Skeletal muscle cell (primary cell): ENCODE measurements around the gene EIF5A2.
A peak's percentile ranks its signal among the peaks of the same experiment; 100 is the strongest.
"Not testable (repeated sequence)": the region's sequence is repeated elsewhere in the genome, so short reads cannot be mapped to it uniquely, and the experiment has no call there.

Experiments used
- DNase-seq: peaks from one replicate; pipeline ENCODE4 v3.0.0-alpha.2; 2010; ENCODE audit warnings: low read depth
- H3K4me3 ChIP-seq: 2 replicates; pipeline ENCODE4 v1.5.1; 2011; ENCODE audit warnings: low read depth, mild to moderate bottlenecking, control low read depth, low read length, moderate library complexity

The EIF5A2 gene

GRCh38 chr3:170908235-170909116, at the start of gene EIF5A2:
Gene EIF5A2, minus strand, starts transcription at chr3:170908637. Its CDS starts 831 bp downstream, at chr3:170907806.
- peak; percentile 71 for DNase-seq
- peak within 1 kb of the TSS; percentile 76 for H3K4me3 ChIP-seq

- no peak for DNase-seq
- no peak overlapping the region for H3K4me3 ChIP-seq
Measured at GRCh38 chr3:170956647-170957046, 48.2 kb upstream of the EIF5A2 start.

- H3K4me3 ChIP-seq, result no peak overlapping the region
- no peak for DNase-seq
Measured at GRCh38 chr3:170953736-170954135, 45.3 kb upstream of the EIF5A2 start.

- no peak overlapping the region for H3K4me3 ChIP-seq
- DNase-seq, result no peak
Measured at GRCh38 chr3:170953229-170953628, 44.8 kb upstream of the EIF5A2 start.

DNA sequence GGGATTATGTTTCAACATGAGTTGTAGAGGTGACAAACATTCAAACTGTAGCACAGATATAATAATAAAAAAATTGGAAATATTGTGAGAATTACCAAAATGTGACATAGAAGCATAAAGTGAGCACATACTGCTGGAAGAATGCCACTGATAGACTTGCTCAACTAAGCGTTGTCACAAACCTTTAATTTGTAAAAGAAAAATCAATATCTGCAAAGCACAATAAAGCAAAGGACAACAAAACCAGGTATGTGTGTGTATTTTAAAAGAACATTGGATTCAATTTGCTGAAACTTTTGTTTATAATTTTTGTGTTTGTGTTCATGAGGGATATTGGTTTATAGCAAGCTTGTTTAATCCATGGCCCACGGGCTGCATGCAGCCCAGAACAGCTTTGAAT, 40.8 kb upstream of the EIF5A2 start:
- no peak for DNase-seq
- H3K4me3 ChIP-seq, result no peak overlapping the region

DNA sequence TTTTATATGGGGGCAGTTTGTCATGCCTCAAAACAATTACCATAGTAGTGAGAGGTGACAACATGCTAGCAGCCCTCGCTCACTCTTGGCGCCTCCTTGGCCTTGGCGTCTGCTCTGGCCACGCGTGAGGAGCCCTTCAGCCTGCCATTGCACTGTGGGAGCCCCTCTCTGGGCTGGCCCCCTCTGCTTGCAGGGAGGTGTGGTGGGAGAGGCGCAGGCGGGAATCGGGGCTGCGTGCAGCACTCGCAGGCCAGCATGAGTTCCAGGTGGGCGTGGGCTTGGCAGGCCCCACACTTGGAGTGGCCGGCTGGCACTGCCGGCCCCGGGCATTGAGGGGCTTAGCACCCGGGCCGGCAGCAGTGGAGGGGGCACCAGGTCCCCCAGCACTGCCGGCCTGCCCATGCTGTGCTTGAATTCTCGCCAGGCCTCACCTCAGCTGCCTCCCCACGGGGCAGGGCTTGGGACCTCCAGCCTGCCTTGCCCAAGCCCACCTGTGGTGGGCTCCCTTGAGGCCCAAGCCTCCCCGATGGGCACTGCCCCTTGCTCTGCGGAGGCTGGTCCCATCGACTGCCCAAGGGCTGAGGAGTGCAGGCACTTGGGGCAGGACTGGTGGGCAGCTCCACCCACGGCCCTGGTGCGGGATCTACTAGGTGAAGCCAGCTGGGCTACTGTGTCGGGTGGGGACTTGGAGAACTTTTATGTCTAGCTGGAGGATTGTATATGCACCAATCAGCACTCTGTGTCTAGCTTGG, 38.8 kb upstream of the EIF5A2 start:
- DNase-seq, result no peak

DNA sequence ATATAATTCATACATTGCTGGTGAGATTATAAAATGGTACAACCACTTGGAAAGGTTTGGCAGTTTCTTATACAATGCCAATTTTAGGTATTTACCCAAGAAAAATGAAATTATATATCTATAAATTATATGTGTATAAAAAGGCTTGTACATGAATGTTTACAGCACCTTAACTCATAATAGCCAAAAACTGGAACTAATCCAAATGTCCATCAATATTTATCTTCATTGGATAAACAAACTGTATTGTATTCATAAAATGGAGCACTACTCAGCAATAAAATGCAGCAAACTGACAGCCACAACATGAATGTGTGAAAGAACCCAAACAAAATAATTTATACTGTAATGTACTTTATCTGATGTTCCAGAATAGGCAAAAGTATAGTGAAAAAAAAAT, 33.6 kb upstream of the EIF5A2 start:
- no peak overlapping the region for H3K4me3 ChIP-seq
- no peak for DNase-seq

More for the DNA sequence above, 38.8 kb upstream of the EIF5A2 start:
- no peak overlapping the region for H3K4me3 ChIP-seq

GRCh38 chr3:170941551-170941950, 33.1 kb upstream of the EIF5A2 start:
- DNase-seq, result no peak

DNA sequence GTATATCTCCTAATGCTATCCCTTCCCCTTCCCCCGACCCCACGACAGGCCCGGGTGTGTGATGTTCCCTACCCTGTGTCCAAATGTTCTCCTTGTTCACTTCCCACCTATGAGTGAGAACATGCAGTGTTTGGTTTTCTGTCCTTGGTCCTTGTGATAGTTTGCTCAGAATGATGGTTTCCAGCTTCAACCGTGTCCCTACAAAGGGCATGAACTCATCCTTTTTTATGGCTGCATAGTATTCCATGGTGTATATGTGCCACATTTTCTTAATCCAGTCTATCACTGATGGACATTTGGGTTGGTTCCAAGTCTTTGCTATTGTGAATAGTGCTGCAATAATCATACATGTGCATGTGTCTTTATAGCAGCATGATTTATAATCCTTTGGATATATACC, 24.6 kb upstream of the EIF5A2 start:
- DNase-seq, H3K4me3 ChIP-seq: not testable (repeated sequence)

More at GRCh38 chr3:170941551-170941950, 33.1 kb upstream of the EIF5A2 start:
- H3K4me3 ChIP-seq, result no peak overlapping the region

- not testable (repeated sequence) for DNase-seq, H3K4me3 ChIP-seq
Measured at GRCh38 chr3:170923553-170923952, 15.1 kb upstream of the EIF5A2 start.

DNA sequence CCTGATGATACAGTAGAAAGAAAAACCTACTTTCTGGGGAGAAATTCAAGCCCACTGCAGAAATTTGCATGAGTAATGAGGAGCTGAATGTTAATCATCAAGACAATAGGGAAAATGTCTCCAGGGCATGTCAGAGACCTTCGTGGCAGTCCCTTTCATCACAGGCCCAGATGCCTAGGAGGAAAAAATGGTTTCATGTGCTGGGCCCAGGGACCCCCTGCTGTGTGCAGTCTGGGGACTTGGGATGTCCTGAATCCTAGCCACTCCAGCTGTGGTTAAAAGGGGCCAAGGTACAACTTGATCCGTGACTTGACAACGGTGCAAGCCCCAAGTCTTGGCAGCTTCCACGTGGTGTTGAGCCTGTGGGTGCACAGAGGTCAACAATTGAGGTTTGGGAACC, 10.3 kb upstream of the EIF5A2 start:
- no peak for DNase-seq
- no peak overlapping the region for H3K4me3 ChIP-seq

DNA sequence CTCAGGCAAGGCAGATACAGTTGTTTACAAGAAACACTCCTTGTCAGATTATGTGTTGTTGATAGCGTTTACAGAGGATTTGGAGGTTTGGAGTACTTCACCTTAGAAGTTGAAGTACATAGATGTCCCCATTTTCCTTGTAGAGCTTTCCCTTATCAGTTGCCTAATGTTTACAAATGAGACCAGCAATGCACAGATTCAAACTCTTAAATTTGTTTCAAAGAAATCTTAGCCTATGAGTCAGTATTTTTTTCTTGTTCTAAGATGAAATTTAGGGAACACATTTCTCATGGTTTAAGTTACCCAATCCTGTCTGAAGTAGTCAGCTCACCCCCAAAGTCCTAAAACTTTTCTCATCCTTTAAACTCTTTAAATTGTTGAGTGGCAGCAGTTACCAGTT, 6.3 kb upstream of the EIF5A2 start:
- no peak for DNase-seq
- H3K4me3 ChIP-seq, result no peak overlapping the region

- no peak for DNase-seq
- no peak overlapping the region for H3K4me3 ChIP-seq
Measured at GRCh38 chr3:170914212-170914611, 5.8 kb upstream of the EIF5A2 start.

GRCh38 chr3:170911051-170911450, 2.6 kb upstream of the EIF5A2 start:
- H3K4me3 ChIP-seq, result no peak overlapping the region
- DNase-seq, result no peak

GRCh38 chr3:170910542-170910941, 2.1 kb upstream of the EIF5A2 start:
- DNase-seq, result no peak
- no peak overlapping the region for H3K4me3 ChIP-seq

DNA sequence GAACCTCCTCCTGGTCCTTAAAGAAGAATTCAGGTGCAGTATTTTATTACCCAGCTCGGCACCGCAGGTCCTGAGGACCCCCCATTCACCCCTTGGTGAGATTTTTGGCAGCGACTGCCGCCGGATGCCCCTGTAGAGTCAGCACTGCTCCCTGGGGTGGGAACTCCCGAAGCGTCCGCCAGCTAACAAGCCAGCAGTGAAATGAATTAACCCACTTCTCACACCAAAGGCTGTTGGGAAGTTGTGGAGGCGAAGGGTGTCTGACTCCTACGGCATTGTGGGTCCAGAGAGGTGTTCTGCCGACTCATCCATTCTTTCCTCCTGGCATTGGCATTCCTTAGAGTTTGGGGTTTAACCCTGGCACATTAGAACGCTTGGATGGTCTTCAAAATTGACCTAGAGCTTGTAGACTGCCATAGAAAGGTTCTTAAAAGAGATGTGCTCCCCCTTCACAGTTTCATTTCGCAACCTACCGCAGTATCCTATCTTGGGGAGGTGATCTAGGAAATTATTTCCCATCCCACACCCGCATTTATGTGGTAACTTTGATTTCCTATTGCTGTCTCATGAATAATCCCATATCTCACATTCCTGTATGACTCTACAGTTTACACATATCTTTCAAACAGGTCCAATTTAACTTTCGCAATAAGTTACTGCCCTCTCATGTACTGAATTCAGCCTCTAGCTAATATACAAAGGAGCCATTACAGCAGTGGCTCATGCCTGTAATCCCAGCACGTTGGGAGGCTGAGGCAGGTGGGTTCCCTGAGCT, 879 bp upstream of the EIF5A2 start:
- DNase-seq, result peak; percentile 86
- H3K4me3 ChIP-seq, result no peak overlapping the region

- no peak for DNase-seq
- H3K4me3 ChIP-seq, result peak overlapping the region; percentile 76
Measured at GRCh38 chr3:170907637-170908234, 701 bp downstream of the EIF5A2 start.

DNA sequence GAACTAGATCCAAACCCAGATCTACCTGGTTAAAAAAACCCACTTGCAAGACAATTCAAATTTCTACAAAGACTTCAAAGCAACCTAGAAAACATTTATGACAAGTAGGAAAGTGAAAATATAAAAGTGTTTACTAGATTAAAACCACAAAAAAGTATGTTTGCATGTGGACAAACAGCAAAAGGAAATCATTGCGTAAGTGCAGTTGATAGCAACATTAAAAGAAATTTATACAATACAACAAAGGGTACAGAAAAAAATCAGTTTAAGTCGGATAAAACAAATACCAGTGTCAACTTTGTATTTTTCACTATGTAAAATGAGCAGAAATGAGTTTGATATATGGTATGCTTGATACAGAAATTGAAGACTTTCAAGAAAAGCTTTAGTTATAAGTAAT, 2.6 kb downstream of the EIF5A2 start:
- no peak for DNase-seq
- no peak overlapping the region for H3K4me3 ChIP-seq

DNA sequence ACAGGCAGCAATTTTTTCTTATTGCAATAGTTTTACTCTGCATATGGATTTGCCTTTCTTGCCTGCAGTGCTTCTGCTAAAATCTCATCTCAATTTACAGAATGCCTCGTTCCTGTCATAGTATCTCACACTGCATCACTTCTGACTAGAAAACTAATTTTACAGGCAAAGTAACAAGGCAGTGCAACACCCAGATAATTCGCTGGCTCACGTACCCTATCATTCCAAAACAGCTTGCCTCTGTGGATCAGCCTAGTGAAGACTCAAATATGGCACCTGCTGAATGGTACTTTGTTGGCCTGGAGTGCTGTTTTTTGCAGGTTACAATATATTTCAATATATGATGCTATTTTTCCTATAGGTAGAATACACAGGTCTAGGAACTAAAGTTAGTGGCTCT, 5.3 kb downstream of the EIF5A2 start:
- no peak for DNase-seq
- no peak overlapping the region for H3K4me3 ChIP-seq
